HG02981 (cell line): ENCODE data around the gene HS2ST1.
"Not testable (repeated sequence)": the region's sequence is repeated elsewhere in the genome, so short reads cannot be mapped to it uniquely, and the experiment has no call there.

Experiments used
- ATAC-seq: cut with Tn5 transposase; IDR thresholded peaks from one replicate; pipeline ENCODE4 v1.9.1; 2021; ENCODE audit warnings: mild to moderate bottlenecking, moderate library complexity; ENCODE audit not compliant: unreplicated experiment

The HS2ST1 gene

DNA sequence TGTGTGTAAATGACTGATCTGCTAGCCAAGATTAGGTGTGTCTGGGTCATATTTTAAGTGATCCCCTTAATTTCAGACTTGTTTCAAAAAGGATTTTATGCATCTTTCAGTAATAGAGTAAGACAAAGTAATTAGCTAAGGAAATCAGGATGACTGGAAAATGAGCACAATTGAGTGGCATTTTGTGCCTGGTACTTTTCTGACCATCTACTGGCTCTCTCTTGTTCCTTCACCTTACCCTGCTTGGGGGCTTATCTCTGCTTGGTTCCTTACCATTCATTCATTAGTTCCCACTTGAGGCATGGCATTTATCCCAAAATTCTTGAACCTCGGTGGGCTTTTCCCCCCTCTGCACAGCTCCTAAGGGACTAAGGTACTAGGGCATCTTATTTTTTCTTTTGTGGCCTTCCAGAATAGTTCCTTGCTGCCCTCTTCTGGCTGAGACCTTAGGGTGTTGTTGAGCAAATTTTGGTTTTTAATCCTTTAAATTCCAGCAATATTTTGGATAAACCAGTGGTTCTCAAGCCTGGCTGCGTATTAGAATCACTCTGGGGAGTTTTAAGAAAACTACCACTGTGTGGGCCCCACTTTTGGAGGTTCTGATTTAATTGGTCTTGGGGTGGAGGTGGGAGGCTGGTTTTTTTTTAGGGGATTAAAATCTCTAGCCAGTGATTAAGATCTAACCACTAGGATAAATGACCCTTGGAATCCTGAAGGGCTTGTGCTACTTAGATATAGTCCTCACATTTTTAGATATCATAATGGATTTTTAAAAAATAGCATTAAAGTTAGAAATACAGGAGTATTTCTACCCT, 50.8 kb downstream of the HS2ST1 start:
- no peak for ATAC-seq

DNA sequence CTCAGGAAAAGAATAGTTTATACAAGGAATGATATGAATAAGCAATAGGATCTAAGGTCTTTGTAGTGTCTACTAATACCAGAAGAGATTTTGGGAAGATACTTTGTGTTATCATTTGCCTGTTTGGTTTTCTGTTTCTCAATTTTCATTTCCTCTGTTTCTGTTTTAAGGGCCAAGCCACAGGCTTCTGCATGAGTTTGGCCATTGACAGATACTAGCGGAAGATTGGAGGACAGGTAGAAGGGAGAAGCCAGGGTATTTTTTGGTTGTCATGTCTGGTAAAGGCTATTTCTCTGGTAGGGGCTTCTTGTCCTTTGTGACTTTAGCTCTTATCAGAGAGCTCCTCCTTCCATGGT, 51.4 kb downstream of the HS2ST1 start:
- peak; percentile 69 for ATAC-seq

DNA sequence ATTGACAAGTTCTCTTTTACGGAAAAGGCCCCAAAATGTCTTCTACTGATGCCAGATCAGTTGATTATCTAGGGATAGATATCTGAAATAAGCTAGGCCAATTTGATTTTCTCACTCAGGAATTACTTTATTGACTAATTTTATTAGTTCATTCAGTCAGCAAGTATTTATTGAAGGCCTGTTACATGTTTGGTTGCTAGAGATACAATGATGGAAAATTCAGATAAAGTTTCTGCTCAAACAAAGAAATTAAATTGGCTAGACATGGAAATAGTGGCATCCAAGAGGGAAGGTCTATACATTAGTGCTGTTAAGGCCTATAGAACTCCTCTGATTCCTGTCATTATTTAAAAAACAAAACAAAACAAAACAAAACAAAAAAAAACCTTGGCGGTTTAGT, 56.5 kb downstream of the HS2ST1 start:
- ATAC-seq, result no peak

DNA sequence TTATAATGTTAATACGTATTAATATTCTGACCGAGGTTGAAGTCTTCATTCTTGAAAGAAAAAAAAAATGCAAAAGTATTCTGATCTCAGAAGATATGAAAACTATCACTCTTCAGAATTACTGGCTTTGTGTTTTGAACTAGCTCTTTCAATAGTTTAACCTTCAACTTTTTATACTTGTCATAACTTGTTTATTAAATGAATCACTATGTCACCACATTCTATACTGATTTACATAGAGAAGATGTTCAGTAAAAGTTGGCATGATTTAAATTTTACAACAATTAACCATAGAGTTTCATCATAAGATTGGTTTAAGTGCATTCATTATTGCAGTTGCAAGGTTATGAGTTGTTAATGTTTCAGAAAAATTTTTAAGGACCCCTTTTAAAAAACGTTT, 57.3 kb downstream of the HS2ST1 start:
- no peak for ATAC-seq

GRCh38 chr1:86972262-86972661, 57.8 kb downstream of the HS2ST1 start:
- ATAC-seq, result no peak

DNA sequence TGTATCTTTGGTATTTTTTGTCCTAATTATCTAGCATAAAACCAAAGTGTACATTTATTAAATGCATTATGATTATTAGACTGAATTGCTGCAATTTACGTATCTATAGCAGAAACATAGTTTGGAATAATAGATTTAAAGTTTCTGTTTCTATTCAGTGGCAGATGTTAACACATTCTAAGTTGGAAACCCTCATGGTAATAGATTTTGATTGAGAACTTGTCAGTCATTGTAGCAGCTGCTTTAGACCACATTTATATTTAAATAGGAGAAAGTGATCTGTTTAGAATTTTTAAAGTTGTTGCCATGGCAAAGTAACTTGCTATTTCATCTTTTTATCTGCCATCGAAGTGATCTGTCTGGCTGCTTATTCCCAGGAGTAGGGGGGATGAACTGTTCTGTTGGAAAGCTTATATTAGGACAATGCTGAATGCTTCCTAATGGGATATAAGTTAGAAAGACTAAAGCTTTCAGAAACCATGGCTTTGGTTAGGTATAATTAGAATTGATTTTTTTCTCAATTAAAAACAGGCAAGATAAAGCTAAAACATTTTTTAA, 61.6 kb downstream of the HS2ST1 start:
- ATAC-seq, result no peak

- no peak for ATAC-seq
Observed at GRCh38 chr1:86976664-86977063, 62.2 kb downstream of the HS2ST1 start.

DNA sequence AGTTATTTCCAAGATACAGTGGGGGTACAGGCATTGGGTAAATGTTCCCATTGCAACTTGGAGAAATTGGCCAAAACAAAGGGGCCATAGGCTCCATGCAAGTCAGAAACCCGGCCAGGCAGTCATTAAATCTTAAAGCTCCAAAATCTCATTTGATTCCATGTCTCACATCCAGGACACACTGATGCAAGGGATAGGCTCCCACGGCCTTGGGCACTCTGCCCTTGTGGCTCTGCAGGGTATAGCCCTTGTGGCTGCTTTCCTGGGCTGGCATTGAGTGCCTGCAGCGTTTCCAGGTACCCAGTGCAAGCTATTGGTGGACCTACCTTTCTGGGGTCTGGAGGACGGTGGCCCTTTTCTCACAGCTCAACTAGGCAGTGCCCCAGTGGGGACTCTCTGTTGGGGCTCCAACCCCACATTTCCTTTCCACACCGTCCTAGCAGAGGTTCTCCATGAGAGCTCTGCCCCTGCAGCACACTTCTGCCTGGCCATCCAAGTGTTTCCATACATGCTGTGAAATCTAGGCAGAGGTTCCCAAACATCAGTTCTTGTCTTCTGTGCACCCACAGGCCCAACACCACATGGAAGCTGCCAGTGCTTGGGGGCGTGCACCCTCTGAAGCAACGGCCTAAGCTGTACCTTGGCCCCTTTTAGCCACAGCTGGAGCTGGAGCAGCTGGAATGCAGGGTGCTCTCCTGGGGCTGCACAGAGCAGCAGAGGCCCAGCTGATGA, 67.2 kb downstream of the HS2ST1 start:
- ATAC-seq, result no peak

DNA sequence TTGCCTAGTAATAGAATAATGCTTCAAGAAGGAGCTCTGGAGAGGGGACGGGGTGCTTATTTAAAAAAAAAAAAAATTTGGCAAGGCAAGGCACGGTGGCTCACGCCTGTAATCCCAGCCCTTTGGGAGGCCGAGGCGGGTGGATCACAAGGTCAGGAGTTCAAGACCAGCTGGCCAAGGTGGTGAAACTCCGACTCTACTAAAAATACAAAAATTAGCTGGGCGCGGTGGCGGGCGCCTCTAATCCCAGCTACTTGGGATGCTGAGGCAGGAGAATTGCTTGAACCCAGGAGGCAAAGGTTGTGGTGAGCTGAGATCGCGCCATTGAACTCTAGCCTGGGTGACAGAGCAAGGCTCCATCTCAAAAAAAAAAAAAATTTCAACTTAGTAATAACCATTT, 69.2 kb downstream of the HS2ST1 start:
- not testable (repeated sequence) for ATAC-seq

DNA sequence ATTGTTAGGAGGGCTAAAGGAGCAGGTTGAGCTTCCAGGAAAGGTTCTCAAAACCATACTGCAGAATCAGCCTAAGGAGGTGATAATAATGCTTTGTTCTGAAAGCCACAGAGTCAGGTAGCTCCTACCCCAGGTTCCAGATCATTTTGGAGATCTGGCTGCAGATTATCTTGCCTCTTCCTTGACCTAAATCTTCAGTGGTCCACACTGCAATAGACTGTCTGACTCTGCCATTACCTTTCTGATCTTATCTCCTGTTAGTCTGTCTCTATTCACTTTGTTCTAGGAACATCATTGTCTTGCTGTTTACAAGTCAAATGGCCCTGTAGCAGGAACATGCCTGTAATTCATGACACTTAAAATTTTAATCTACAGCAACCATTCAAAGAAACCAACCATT, 73.0 kb downstream of the HS2ST1 start:
- no peak for ATAC-seq

DNA sequence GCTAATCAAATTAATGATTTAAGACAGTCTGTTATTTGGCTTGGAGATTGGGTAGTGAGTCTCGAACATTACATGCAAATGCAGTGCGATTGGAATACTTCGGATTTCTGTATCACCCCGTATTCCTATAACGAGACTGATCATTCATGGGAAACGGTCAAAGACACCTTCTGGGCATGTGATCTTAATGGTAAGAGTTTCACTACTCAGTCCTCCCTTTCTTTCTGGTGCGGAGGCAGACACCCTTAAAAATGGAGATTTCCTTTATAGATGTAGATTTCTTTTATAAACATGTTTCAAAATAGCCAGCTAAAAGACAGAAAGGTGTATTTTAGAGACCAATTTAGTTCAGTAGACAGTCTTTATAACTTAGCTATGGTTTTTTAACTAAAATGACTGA, 74.4 kb downstream of the HS2ST1 start:
- no peak for ATAC-seq

GRCh38 chr1:86989690-86990089, 75.3 kb downstream of the HS2ST1 start:
- not testable (repeated sequence) for ATAC-seq

DNA sequence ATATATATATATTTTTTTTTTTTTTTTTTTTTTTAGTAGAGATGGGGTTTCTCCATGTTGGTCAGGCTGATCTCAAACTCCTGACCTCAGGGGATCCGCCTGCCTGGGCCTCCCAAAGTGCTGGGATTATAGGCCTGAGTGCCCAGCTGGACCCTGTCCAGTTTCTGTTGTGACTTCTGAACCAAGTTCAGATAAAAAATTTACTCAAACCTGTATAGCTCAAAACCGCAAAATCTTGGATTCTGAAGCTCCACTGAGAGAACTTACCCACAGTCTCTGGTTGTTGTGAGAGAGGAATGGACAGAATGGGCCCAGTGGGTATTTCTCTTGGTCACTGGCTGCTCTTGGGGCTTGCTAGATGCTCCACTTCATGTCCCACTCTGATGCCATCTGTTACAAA, 76.4 kb downstream of the HS2ST1 start:
- no peak for ATAC-seq

GRCh38 chr1:86991549-86992186, 77.2 kb downstream of the HS2ST1 start:
- no peak for ATAC-seq

DNA sequence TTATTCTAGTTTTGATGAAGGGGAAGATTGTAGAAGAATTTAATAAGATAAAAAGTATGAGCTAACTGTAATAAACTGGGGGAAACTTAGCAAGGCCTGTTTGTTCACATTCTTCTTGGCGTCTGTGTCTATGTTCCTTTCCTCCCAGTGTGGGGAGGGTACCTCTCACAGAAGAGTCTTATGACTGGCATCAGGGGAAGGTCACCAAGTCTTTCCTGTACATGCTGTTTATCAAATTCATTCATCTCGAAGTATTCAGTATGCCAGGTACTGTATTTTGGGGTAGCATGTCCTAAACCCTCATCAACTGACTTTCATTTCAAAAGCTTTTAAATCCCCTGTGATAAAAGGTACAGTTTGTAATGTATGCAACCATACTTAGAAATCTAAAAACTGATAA, 78.4 kb downstream of the HS2ST1 start:
- ATAC-seq, result no peak

- ATAC-seq, result no peak
Observed at GRCh38 chr1:86993269-86993985, 79.0 kb downstream of the HS2ST1 start.

DNA sequence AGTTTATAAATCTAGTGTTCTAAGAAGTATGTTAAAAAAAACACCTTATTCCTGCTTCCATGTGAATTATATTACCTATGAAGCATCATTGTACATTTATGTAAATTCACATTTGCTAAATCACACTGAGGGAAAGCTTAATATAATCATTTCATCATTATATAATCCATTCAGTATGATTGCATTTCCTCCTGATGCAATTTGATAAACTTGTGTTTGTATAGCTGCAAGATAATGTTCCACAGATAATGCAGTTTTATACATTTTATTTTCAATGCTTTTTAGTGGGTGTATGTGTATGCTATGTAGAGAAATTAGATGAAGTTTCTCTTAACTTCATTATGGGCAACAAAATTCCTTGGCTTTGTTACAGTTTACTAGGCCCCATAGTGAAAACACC, 79.6 kb downstream of the HS2ST1 start:
- ATAC-seq, result no peak

GRCh38 chr1:86997538-86997937, 83.1 kb downstream of the HS2ST1 start:
- ATAC-seq, result no peak

DNA sequence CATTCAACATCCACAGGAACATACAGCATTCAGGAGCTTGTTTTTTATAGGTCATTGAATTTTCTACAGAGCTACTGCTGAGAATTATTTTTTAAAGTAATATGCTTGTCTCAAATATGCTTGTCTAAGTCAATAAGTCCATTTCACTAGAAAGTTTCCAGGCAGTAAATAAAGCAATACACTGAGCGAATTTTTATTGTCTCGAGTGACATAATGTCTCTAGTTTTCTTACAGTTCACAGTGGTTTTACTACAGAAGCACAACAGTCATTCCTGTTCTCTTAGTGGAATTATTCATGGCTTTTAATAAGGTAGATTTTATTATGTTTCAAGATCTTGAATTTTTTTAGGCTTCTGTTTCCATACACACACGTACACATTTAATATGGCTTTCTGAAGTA, 83.8 kb downstream of the HS2ST1 start:
- no peak for ATAC-seq

GRCh38 chr1:86998727-86999126, 84.3 kb downstream of the HS2ST1 start:
- ATAC-seq, result no peak

DNA sequence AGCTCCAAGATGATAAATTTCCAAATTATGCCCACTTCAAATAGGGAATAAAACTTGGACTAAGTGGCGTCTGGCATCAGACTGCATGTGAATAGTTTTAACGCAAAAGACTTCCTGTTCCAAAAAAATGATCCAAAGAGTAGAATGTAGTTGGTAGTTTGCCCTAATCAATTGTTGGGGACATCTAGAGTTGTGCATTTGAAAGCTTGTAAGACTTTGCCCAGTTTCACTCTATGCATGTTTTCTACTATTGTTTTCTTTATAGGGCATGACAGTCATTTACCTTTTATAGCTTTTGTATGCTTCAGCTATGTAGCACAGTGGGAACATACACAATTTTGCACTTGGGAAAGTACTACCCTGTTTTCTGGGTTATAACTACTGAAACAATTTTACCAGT, 86.0 kb downstream of the HS2ST1 start:
- no peak for ATAC-seq
